ENCODE data around the gene LRMDA.
A peak's percentile ranks its signal among the peaks of the same experiment; 100 is the strongest.

LRMDA gene

DNA sequence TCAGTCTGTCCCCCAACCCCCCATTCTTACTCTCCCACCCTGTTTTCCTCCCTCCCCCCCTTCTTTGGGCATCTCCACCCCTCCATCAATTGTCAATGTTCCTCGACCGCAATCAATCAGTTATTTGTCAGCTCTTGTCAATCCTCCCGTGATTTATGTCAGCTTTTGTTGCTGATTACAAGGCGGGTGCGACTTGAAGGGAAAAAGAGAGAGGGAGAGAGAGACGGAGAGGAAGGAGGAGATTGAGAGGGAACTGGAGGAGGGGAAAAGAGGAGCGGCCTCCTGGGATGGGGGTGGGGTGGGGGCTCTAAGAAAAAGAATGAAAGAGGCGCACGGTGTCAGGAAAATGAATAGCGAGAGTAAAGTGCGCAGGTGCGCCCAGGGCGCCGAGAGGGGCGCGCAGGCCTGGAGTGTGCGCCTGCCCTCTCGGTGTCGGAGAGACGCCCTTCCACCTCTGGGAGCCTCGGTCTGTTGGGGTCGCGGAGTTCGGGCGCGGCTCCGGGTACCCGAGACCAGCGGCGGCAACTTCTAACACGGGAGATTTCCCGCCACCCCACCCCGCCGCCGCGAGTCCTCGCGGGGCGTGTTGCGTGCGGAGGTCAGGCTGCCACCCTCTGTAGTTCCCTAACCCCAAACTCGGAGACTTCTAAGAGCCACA, 28.8 kb upstream of the LRMDA start:
- DNase-seq (ENCODE audit: low spot score), result no peak

DNA sequence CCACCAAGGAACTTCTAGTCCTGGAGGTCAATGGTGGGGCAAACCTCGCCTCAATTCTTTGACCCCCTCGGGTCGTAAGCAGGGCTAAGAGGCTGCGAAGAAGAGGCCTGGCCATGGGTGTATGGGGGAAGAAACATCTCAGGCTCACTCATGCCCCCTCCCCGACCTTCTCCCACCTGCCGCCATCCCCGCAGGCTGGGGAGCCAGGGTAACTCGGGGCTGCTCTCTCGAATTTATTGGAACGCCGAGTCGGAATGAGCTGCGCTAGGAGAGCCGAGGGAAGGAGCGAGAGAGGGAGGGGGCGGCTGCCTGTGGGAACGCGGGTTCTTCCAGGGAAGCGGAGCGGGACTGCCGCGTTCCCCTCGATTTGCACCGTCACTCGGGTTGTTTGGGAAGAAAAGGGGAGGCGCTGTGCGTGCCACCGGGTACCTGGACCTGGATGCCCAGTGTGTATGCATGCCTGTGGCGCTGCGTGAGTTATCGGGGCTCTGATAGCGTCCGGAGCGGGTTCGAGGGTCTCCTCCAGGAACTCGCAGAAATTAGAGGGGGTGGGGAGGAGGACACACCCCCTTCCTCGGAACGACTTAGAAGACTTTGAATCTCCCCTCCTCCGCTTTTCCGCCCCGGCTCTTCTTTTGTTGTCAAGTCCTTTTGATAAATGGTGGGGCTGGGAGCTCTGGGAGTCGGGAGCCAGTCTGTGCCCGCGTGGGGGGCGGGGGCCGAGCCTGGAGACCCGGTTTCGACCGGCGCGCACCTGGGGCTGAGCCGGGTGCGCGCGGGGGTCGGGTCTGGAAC, 28.1 kb upstream of the LRMDA start:
- DNase-seq (ENCODE audit: low spot score), result no peak

DNA sequence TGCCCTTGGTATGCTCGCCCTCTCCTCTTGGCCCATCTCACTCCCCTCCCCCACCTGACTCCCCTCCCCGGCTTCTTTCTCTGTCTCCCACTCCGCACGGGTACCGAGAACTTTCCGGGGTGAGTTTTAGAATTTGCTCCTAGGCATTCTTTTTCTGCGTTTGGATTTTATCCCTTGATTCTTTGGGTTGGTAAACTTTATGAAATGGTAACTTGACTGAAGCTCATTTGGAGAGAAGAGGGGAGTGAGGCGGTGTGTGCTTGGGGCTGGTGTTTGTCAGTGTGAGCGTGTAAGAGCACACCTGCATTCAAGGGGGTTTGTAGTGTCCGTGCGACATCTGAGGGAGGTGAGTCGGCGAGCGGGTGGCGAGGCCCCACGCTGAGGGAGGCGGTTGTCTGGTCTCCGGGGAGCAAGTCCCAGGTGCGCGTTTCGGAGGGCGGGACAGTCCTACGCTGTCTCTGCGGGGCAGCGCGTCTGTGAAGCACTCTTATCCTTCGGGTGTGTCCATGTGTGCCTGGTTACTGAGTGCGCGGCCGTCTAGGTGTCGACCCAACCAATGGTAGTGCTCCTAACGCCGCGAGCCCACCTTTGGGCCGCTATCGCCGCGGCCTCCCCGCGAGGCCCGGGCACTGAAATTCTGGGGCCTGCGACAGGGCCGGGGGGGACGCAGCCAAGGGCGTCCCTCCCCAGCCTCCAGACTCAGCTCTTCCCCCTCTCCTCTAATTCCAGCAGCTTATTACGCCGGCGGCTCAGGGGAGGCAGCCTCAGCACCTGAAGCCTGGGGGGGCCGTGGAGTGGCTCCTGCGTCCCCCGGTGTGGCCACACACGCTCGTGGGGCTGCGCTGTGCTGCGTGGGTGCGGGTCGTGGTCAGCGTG, 27.2 kb upstream of the LRMDA start:
- no peak for DNase-seq (ENCODE audit: low spot score)

DNA sequence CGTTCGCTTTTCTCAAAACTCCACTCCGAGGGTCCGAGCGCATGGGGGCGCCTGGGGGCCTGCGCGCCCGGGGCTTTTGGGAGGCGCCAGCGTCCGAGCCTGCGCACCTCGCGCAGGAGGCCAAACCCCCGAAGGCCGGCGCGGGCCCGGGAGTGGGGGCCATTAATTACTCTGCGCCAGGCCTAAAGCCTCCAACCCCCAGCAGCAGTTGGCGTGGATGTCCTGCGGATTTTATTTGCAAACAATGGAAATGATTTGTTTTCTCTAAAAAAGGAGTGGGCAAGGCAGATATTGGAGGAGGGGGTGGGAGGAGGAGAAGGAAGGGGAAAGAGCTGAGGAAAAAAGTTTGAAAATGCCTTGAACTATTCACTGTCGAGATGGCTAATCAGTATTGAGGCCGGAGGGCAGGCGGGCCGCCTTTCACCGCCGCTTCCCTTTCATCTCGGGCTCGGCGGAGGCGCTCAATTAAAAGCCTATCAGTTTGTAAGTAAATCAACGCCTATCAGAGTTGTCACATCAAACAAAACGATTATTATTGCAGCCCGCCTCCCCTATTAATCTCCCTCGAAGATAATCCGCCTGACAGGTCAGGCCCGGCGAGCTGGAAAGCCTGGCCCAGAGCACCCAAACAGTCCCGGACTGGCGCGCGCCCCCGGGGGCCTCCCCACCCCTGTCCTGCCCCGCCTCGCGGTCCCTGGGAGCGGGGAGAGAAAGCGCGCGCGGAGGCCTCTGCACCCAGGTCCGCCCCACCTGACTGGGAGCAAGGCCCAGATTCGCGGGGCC, 26.4 kb upstream of the LRMDA start:
- no peak for DNase-seq (ENCODE audit: low spot score)

DNA sequence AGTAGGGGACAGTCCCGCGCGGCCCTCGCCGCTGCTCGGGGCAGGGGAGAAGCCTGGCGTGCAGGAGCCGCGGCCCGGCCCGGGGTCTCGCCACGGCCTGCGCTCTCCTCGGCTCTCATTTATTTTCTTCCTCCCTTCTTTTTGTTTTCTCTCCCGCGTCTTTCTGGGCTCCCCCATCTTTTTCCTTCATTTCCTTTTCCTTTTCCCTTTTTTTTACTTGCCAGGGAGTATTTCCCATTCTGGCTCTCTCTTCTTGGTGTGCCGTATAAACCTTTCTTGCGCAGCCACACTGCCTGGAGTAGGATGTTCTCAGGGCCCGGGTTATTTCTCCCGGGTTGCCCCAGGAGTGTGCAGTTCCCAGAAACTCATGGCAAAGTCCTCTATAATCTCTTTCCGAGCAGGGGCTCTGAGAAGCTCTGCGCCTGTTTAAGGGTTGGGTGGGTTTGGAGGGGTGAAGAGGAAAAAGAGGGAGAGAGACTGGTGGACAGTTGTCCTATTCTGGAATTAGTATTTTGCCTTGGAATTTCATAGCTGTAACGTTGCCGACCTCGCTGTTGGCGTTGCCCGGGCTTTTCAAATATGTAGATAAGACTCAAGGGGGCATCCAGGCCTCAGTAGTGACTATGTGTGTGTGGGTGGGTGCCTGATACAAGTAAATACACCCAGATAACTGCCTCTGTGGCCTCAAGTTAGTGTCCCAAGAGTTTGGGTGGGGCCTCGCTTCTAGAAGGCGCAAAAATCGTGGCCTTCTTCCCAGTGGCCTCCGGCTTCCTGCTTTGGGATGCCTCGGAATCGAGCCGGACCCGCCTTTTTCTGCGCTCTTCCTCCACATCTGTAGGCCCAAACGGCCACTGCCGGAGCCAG, 25.6 kb upstream of the LRMDA start:
- no peak for DNase-seq (ENCODE audit: low spot score)

DNA sequence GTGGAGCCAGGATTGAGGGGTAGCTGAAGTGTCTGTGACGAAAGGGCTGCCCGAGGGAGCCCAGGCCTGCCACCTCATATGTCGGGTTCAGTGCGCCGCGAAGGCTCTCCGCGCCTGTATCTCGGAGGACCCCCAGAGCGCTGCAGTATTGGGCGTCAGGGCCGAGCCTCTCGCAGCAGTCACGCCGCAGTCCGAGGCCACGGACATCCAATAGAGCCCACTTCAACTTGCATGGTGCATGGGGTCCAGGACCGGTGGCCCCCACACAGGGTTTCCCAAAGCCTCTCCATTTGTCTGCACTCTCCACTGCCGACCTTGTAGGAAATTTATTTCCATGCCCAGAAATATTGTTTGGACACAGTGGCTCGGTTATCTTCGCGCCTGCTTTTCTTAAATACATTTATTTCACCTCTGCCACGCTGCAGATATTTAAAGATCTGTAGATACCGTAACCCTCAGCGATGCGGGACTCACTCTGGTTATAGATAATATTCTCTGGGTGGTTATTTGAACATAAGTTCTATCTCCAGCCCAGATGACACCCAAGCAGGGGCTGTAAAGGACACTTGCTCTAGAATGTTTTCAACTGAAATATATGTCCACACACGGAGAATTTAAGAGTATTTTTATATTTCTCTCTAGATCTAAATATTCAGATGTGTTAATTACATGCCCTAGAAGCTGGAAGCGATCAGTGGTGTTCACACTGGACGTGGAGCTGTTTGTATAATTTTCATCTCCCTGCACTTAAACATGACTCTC, 24.8 kb upstream of the LRMDA start:
- no peak for DNase-seq (ENCODE audit: low spot score)

DNA sequence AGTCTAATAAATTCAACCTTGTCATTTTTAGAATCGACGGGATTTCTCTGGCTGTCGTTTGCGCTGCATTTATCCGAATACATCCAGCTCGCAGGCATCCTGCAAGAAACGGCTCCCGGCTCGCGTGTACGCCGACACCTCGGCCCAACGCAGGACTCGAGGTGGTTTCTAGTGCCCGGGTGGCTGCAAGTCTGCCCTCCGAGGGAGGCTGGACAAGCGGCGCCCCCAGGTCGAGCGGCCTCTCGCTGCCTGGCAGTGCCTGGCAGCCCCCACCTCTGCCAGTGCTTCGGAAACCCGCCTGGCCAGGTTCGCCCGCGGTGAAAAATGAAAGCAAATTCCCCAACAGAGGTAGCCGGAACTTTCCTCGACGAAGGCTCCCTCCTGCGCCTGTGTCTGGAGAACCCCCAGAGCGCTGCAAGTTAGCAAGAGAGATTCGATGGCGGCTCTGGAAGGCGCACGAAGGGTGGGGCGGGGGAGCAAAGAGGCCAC, 24.2 kb upstream of the LRMDA start:
- DNase-seq (ENCODE audit: low spot score), result no peak

DNA sequence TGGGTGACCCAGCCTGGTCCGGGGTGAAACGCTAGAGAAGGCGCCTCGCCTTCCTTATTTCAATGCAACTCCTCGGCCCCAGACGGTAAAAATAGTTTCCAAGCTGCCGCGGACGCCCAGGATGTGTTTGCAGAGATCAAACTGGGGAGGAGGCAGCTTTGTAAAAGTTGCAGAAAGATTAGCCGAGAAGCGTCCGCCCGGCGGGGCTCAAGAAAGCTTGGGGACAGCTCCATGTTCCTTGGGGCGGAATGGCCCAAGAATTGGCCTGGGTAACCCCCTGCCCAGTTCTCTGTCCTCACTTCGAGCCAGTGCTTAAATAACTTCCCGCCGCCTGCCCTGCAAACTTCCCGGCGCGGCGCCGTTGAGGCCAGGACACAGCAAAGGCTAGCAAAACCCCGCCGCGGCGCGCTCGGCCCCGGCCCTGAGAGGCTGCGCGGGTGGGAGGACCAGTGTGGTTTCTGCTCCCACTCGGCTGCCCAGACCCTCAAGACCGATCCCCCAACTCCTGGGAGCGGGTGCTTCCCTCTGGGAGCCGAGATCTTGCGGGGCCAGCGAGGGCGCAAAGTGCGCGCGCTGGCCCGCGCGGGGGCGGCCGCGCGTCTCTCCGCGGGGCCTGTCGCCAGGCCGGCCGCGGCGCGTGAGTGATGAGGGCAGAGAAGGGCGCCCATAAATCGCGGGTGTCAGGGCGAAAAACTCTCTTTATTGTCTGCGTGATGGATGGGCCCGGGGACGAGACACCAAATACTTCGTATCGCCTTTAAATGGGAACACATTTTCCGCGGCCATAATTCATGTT, 23.5 kb upstream of the LRMDA start:
- no peak for DNase-seq (ENCODE audit: low spot score)

DNA sequence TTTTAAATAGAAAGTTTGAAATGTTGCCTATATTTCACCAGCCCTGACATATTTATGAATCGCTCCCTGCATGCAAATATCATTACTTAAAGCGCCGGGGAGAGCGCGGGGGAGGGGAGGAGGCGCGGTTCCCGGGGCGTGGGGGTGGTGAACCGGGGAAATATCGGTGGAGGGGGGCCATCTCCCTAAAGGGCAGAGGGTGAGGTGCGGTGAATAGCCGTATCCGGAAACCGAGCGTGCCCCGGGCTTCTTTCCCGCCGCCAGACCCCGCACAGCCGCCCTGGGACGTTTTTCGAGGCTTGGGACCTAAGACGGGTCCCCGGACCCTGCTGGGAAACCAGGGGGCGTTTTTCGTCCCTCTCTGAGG, 22.9 kb upstream of the LRMDA start:
- no peak for DNase-seq (ENCODE audit: low spot score)

DNA sequence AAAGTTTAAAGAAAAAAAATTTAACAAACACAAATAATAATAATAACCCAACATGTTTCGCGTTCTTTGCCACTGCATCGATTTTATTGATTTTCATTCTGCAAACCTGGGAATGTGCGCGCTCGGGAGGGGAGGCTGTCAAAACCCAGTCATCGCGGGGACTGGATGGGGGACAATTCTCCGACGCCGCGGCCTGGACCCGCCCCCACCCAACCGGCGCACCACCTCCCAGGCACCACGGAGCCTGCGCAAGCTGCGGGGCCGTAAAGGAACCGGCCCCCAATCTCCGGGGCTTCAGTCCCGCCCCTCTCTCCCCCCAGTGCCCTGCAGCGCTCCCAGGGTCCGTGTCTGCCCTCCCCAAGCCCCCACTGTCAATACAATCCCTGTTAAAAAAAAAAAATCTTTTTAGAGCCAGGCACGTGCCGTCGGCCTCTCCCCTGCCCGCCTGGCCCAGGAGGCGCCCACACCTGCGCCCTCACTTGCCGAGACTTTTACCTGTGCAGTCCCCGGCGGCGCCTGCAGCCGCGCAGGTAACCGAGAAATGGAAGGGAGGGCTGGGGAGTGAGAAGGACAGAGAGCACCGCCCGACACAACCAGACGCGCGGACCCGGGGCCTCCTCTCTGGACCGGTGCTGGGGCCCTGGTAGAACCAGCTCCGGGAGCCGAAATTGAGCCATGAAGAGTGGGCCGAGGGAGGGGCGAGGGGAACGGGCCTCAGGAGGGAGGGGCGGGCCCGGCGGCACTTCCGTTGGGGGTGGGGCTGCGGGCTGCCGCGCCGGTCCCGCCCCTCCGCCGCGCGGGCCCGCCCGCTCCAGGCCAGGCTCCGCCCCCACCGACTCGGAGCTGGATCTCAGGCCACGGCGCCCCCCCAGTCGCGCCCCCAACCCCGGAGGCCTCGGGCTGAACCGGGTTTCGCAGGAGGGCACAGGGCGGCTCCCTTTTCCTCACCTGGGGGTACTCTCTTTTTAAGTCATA, 22.2 kb upstream of the LRMDA start:
- DNase-seq (ENCODE audit: low spot score), result peak; percentile 82

DNA sequence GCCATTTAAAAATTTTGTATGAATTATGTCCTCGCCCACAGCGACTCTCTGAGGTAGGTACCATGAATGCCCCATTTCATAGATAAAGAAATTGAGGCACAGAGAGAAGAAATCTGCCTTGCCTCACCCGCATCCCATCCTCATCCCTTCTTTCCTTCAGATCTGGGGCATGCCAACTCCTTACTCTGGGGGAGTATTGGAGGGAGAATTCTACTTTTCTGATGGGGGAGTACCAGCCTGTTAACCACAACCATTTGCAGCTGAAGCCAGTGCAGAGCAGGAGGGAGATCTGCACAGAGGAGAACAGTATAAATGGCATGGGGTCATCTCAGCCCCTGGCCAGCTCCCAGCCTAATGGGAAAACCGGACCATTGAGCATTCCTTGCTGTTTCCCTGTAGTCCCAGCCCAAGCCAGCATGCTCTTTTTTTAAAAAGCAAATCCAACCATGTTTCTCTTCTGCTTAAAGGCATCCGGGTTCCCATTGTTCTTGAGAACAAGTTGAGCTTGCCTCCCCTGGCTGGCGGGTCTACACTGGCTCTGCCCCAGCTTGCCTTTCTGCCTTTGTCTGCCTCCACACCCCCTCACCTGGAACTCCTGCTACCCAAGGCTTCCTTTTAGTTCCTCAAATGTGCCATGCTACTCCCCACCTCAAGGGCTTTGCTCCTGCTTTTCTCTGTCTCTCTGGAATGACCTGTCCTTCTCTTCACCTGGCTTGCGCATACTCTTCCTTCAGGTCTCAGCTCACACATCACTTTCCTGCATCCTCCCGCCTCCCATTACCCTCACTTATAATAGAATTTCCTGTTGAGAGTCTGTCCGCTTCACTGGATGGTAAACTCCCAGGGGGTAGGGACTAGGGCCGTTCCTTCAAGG, 21.1 kb upstream of the LRMDA start:
- no peak for DNase-seq (ENCODE audit: low spot score)

DNA sequence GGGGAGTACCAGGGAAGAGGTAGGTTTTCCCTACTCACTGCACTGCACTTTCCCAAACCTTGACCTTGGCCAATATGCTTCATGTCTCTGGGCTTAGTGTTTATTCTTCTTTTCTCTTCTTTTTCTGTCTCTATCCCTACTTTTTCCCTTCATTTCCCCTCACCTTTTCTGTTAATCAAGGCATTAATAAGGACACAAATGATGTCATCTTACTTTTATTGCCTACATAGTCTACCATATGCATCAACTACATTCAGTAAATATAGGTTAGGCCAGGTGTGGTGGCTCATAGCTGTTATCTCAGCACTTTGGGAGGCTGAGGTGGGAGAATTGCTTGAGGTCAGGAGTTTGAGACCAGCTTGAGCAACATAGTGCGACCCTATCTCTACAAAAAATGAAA, 16.9 kb upstream of the LRMDA start:
- no peak for DNase-seq (ENCODE audit: low spot score)

DNA sequence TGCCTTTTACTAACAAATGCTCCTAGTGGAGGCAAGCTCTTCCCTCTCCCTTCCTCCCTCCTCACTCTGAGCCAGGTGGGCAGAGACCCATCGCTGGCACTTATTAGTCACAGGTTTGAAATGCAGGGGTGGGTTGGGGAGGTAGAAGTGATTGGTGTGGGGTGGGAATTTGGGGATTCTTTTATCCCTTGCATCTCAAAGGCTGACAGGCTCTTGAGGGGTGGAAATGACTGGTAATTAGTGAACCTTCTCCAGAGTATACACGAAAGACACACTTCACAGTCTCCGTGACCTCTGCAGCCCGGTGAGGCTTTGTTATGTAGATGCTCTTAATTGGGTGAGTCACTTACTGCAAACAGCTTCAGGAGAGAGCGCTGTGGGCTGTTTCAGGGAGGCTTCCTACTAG, 13.9 kb upstream of the LRMDA start:
- no peak for DNase-seq (ENCODE audit: low spot score)

DNA sequence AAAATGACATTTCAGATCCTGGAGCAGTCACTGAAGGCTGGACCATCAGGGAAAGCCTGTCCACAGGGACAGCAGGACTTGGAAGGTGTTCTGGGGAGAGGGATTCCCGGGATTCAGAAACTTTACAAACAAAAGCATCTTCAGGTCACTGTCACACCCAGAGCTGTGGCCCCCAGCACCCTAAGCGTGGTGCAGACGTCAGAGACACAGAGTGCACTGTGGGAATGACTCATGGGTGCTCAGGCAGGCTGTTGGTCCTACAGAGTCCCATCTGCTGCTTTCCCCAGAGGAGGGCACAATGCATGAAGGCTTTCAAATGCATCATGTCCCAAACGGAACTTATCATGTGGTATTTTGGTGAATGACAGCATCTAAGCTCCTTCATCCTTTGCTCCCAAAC, 13.1 kb upstream of the LRMDA start:
- no peak for DNase-seq (ENCODE audit: low spot score)

DNA sequence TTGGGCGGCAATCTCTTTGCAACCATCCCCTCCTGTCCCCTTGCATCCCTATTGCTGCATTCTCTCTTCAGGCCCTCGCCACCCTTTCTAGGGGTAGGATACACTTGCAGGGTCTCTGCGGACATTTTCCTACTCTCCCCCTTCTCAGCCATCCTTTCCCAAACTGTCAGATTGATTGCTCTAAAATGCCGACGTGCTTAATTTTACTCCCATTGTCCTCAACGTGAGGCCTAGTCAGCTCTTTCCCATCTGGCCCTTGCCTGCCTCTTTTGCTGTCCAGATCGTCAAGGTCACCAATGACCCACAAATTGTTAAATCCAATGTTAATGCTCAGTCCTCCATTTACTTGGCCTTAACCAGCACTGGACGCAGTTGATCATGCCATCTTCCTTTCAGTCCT, 12.7 kb upstream of the LRMDA start:
- no peak for DNase-seq (ENCODE audit: low spot score)

DNA sequence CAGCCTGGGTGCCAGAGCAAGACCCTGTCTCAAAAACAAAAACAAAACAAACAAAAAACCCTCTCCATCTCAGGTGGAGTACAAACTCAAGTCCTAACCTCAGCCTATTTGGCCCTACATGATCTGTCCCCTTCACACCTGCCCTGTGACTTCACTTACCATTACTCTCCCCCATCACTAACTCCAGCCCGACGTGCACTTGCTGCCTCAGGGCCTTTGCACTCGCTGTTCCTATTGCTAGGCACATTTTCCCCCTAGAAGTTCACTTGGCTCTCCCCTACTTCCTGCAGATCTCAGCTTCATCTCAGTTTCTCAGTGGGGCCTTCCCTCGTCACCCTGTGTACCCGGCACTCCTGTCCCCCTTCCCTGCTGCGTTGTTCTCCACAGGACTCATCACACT, 8.5 kb upstream of the LRMDA start:
- DNase-seq (ENCODE audit: low spot score), result no peak

DNA sequence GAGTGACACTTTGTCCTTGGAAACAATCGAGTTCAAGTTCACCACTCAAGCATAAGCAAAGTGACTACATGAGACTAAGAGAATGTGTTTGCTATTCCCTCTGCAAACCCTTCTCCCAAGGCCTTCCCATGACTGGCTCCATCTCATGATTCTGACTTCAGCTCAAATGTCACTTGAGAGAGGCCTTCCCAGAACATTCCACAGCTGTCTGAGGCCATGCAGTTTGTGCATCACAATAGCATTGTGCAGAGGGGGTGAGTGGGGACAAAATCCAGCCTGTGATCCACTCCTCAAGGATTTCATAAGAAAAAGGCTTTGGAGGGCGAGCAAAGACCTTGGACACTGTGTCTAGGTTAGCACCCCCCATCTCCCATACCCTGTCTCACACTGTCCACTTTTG, 6.9 kb upstream of the LRMDA start:
- DNase-seq (ENCODE audit: low spot score), result no peak

Data from germinal center (tissue), 1 donor.